Large intestine (tissue), 3 donors: ENCODE results near the gene TPSD1. TPM values are rescaled to one million over a fixed set of nuclear protein-coding genes. Genes with fewer than 3 reads are reported as not detected.
"Not testable (repeated sequence)": the region's sequence is repeated elsewhere in the genome, so short reads cannot be mapped to it uniquely, and the experiment has no call there.

Experiments used
- DNase-seq, 2 donors: peaks; one replicate each; pipeline versions ENCODE4 v3.0.0 to v3.0.0-alpha.2; 2013
- H3K27ac ChIP-seq: one replicate; pipeline ENCODE4 v1.5.1; 2013; ENCODE audit warnings: low read length
- H3K27me3 ChIP-seq: 2 replicates; pipeline ENCODE4 v1.6.1; 2013; ENCODE audit warnings: low read length; ENCODE audit not compliant: control insufficient read depth, insufficient read depth
- H3K36me3 ChIP-seq: 2 replicates; pipeline ENCODE4 v1.6.1; 2013; ENCODE audit warnings: low read length; ENCODE audit not compliant: control insufficient read depth, insufficient read depth
- H3K4me1 ChIP-seq: one replicate; pipeline ENCODE4 v1.6.1; 2013; ENCODE audit warnings: low read length; ENCODE audit not compliant: control insufficient read depth, insufficient read depth
- H3K4me3 ChIP-seq: one replicate; pipeline ENCODE4 v1.5.1; 2013; ENCODE audit warnings: low read length
- H3K9me3 ChIP-seq: one replicate; pipeline ENCODE4 v1.6.1; 2013; ENCODE audit warnings: mild to moderate bottlenecking, low read depth, low read length, moderate library complexity; ENCODE audit not compliant: control insufficient read depth
- WGBS: methylation state at CpG from one replicate; pipeline ENCODE4 v1.1.5; 2013; ENCODE audit warnings: low lambda C conversion rate; ENCODE audit not compliant: insufficient coverage; 5-methylcytosine and 5-hydroxymethylcytosine counted together
- polyA plus RNA-seq: library from polyadenylated mRNA; unstranded; fragments of 120-200 nt; gene quantifications from one replicate; pipeline ENCODE4 v1.2.1, GENCODE V29; 2013

Gene TPSD1
- polyA plus RNA-seq, 1 donor: 0.06 TPM

DNA sequence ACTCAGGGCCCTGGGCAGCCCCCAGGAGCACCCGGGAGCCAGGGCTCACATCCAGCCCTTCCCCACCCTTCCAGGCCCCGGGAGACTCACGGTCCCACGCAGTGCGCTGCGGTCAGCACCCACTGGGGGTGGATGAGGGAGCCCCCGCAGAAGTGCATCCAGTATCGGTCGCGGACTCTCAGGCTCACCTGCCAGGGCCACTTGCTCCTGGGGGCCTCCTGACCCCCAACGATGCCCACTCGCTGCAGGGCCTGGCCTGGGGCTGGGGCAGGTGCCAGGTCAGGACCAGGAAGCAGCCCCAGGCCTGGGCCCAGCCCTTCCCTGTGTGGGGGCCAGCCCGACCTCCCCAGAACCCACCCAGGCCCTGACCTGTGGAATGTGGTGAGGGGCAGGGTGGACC, 26.4 kb upstream of the TPSD1 start:
- not testable (repeated sequence) for H3K4me3 ChIP-seq, H3K27ac ChIP-seq, H3K9me3 ChIP-seq, H3K27me3 ChIP-seq, DNase-seq, H3K36me3 ChIP-seq
- peaks cover 12% of the 10 kb centered on the region for H3K4me1 ChIP-seq
- no CpG with 5 or more reads among the region's 13 CpGs for WGBS

DNA sequence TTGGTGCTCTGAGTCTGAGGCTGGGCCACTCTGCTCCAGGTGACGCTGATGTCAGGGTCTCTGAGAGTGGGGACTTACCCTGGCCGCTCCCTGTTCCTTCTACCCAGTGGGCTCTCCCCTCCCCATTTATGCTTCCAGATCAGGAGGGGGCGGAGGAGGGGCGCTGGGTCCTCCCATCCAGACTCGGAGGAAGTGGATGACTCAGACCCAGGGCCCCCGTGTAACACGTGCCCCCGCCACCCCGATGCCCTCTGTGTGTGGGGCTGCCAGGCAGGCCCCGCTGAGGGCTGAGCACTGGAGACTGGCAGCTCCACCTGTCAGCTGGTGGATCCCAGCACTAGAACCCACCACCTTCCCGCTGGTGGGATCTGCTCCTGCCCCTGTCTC, 25.8 kb upstream of the TPSD1 start, which contains the start of gene TPSB2:
TPSB2 (minus strand) TSS at position 101 of the 387 bp plus-strand sequence. CDS start 233 bp downstream, outside the sequence.
- H3K27me3 ChIP-seq, H3K27ac ChIP-seq, H3K9me3 ChIP-seq, H3K4me3 ChIP-seq, H3K36me3 ChIP-seq, H3K4me1 ChIP-seq, DNase-seq: not testable (repeated sequence)
- no CpG with 5 or more reads among the region's 11 CpGs for WGBS

GRCh38 chr16:1230471-1231212, 25.2 kb upstream of the TPSD1 start:
- not testable (repeated sequence) for H3K36me3 ChIP-seq, H3K27ac ChIP-seq, H3K4me3 ChIP-seq, H3K4me1 ChIP-seq, H3K9me3 ChIP-seq, H3K27me3 ChIP-seq, DNase-seq
- no CpG with 5 or more reads among the region's 17 CpGs for WGBS

GRCh38 chr16:1231301-1231700, 24.6 kb upstream of the TPSD1 start:
- H3K36me3 ChIP-seq, DNase-seq, H3K9me3 ChIP-seq, H3K27me3 ChIP-seq, H3K4me3 ChIP-seq, H3K4me1 ChIP-seq, H3K27ac ChIP-seq: not testable (repeated sequence)
- WGBS: no CpG with 5 or more reads among the region's 7 CpGs

- not testable (repeated sequence) for H3K36me3 ChIP-seq, DNase-seq, H3K9me3 ChIP-seq, H3K27me3 ChIP-seq, H3K4me3 ChIP-seq, H3K4me1 ChIP-seq, H3K27ac ChIP-seq
- no CpG with 5 or more reads among the region's 47 CpGs for WGBS
These were observed 23.7 kb upstream of the TPSD1 start for GRCh38 chr16:1232049-1232748.

GRCh38 chr16:1236659-1237058, 19.2 kb upstream of the TPSD1 start:
- H3K9me3 ChIP-seq, H3K27me3 ChIP-seq, H3K36me3 ChIP-seq, H3K27ac ChIP-seq, DNase-seq, H3K4me3 ChIP-seq, H3K4me1 ChIP-seq: not testable (repeated sequence)
- WGBS: no CpG with 5 or more reads among the region's 29 CpGs

DNA sequence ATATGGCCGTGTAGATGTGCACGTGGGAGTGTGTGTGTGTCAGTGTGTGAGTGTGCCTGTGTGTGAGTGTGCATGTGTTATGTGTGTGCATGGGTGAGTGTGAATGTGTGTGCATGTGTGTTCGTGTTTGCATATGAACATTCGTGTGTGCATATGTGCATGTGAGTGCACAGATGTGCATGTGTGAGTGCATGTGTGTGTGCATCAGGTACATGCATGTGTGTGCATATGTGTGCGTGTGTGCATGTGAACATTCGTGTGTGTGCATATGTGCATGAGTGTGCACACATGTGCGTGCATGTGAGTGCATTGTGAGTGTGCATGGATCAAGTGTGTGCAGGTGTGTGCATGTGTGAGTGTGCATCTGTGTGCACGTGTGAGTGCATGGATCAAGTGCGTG, 17.9 kb upstream of the TPSD1 start:
- H3K27me3 ChIP-seq: no peaks in the 10 kb centered on the region
- no peak overlapping the region for H3K4me3 ChIP-seq
- no peak overlapping the region for H3K27ac ChIP-seq
- no peak for DNase-seq
- H3K4me1 ChIP-seq: no peaks in the 10 kb centered on the region
- H3K9me3 ChIP-seq: no peaks in the 10 kb centered on the region
- WGBS: no CpG with 5 or more reads among the region's 9 CpGs
- H3K36me3 ChIP-seq: no peaks in the 10 kb centered on the region

- not testable (repeated sequence) for H3K9me3 ChIP-seq, H3K27me3 ChIP-seq, H3K36me3 ChIP-seq, DNase-seq, H3K4me1 ChIP-seq, H3K4me3 ChIP-seq, H3K27ac ChIP-seq
- WGBS: no CpG with 5 or more reads among the region's 23 CpGs
These were observed 17.0 kb upstream of the TPSD1 start for GRCh38 chr16:1238909-1239308.

DNA sequence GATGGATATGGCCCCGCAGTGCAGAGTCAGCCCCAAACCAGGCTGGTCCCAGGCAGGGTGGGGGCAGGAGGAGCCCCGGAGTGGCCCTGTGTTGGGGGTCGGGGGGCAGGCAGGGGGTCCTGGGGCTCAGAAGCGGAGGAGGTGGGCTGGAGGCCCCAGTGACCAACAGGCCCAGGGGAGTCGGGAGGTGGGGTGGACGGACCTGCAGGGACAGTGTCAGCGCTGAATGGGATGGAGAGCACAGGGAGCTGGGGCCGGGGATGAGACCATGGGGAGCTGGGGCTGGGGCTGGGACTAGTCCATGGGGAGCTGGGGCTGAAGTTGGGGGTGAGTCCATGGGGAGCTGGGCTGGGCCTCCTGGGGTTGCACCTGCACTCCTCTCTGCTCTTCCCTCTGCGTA, 16.3 kb upstream of the TPSD1 start:
- H3K27me3 ChIP-seq, H3K27ac ChIP-seq, H3K4me3 ChIP-seq, H3K9me3 ChIP-seq, H3K4me1 ChIP-seq, DNase-seq, H3K36me3 ChIP-seq: not testable (repeated sequence)
- no CpG with 5 or more reads among the region's 9 CpGs for WGBS

DNA sequence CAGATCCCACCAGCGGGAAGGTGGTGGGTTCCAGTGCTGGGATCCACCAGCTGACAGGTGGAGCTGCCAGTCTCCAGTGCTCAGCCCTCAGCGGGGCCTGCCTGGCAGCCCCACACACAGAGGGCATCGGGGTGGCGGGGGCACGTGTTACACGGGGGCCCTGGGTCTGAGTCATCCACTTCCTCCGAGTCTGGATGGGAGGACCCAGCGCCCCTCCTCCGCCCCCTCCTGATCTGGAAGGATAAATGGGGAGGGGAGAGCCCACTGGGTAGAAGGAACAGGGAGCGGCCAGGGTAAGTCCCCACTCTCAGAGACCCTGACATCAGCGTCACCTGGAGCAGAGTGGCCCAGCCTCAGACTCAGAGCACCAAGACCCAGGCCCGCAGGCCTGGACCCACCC, 15.4 kb upstream of the TPSD1 start, which contains the start of gene TPSAB1:
TPSAB1 (plus strand) TSS at position 270 of the 400 bp plus-strand sequence. CDS start 234 bp downstream, outside the sequence.
- H3K27me3 ChIP-seq, H3K9me3 ChIP-seq, H3K4me1 ChIP-seq, DNase-seq, H3K4me3 ChIP-seq, H3K27ac ChIP-seq, H3K36me3 ChIP-seq: not testable (repeated sequence)
- WGBS: no CpG with 5 or more reads among the region's 12 CpGs

- H3K4me1 ChIP-seq, H3K4me3 ChIP-seq, H3K27me3 ChIP-seq, H3K27ac ChIP-seq, H3K36me3 ChIP-seq, H3K9me3 ChIP-seq, DNase-seq: not testable (repeated sequence)
- WGBS: no CpG with 5 or more reads among the region's 15 CpGs
These were observed 14.8 kb upstream of the TPSD1 start for GRCh38 chr16:1241081-1241480.
